ENCODE results near the gene VSTM1.
A peak's percentile ranks its signal among the peaks of the same experiment; 100 is the strongest.

The VSTM1 gene

GRCh38 chr19:54010474-54010873 is 53.2 kb downstream of the VSTM1 start:
- H3K4me1 ChIP-seq (ENCODE audit: insufficient read depth, low read length): 0 out of 2 replicates have a peak, but pooled peaks cover 5% of the 10 kb centered on the region
- H3K27ac ChIP-seq (ENCODE audit: low read depth, low read length): no peak overlapping the region
- WGBS: over 99% methylated on average over 6 of the region's 6 CpGs
- H3K36me3 ChIP-seq (ENCODE audit: insufficient read depth, low read length): no peaks in the 10 kb centered on the region
- no peak overlapping the region for H3K9ac ChIP-seq (ENCODE audit: low read depth, low read length)
- H3K9me3 ChIP-seq (ENCODE audit: insufficient read depth, low read depth, low read length): no peaks in the 10 kb centered on the region
- no peaks in the 10 kb centered on the region; the same call in 1 of the 2 replicates for H3K27me3 ChIP-seq (ENCODE audit: insufficient read depth, low read length)
- H3K4me3 ChIP-seq (ENCODE audit: low read length): no peak overlapping the region

GRCh38 chr19:54009440-54009839 is 54.3 kb downstream of the VSTM1 start:
- Histone ChIP-seq H3K27ac (ENCODE audit: low read depth, low read length) (no peak overlapping the region), H3K4me3 (ENCODE audit: low read length) (no peak overlapping the region), H3K9me3 (ENCODE audit: insufficient read depth, low read depth, low read length) (no peaks in the 10 kb centered on the region), H3K27me3 (ENCODE audit: insufficient read depth, low read length) (no peaks in the 10 kb centered on the region; the same call in 1 of the 2 replicates), H3K4me1 (ENCODE audit: insufficient read depth, low read length) (0 out of 2 replicates have a peak, but pooled peaks cover 5% of the 10 kb centered on the region), H3K36me3 (ENCODE audit: insufficient read depth, low read length) (no peaks in the 10 kb centered on the region), H3K9ac (ENCODE audit: low read depth, low read length) (no peak overlapping the region)
- WGBS: 91% methylated on average over 7 of the region's 8 CpGs

- H3K27ac ChIP-seq (ENCODE audit: low read depth, low read length): no peak overlapping the region
- H3K36me3 ChIP-seq (ENCODE audit: insufficient read depth, low read length): no peaks in the 10 kb centered on the region
- H3K9me3 ChIP-seq (ENCODE audit: insufficient read depth, low read depth, low read length): no peaks in the 10 kb centered on the region
- peaks cover 4% of the 10 kb centered on the region; the same call in 1 of the 2 replicates for H3K4me1 ChIP-seq (ENCODE audit: insufficient read depth, low read length)
- 89% methylated on average over 8 of the region's 10 CpGs for WGBS
- H3K4me3 ChIP-seq (ENCODE audit: low read length): no peak overlapping the region
- H3K9ac ChIP-seq (ENCODE audit: low read depth, low read length): no peak overlapping the region
- peaks cover 24% of the 10 kb centered on the region for H3K27me3 ChIP-seq (ENCODE audit: insufficient read depth, low read length)
Measured at GRCh38 chr19:54002495-54003315, 61.0 kb downstream of the VSTM1 start.

- no peak overlapping the region for H3K9ac ChIP-seq (ENCODE audit: low read depth, low read length)
- no peak overlapping the region for H3K27ac ChIP-seq (ENCODE audit: low read depth, low read length)
- peaks cover 4% of the 10 kb centered on the region; the same call in 1 of the 2 replicates for H3K4me1 ChIP-seq (ENCODE audit: insufficient read depth, low read length)
- 95% methylated on average over 2 of the region's 2 CpGs for WGBS
- peaks cover 30% of the 10 kb centered on the region for H3K27me3 ChIP-seq (ENCODE audit: insufficient read depth, low read length)
- H3K36me3 ChIP-seq (ENCODE audit: insufficient read depth, low read length): no peaks in the 10 kb centered on the region
- no peaks in the 10 kb centered on the region for H3K9me3 ChIP-seq (ENCODE audit: insufficient read depth, low read depth, low read length)
- no peak overlapping the region for H3K4me3 ChIP-seq (ENCODE audit: low read length)
Measured at GRCh38 chr19:54001496-54001895, 62.2 kb downstream of the VSTM1 start.

GRCh38 chr19:53999694-54000093 is 64.0 kb downstream of the VSTM1 start:
- no peak overlapping the region for H3K27ac ChIP-seq (ENCODE audit: low read depth, low read length)
- H3K4me3 ChIP-seq (ENCODE audit: low read length): no peak overlapping the region
- WGBS: 89% methylated on average over 5 of the region's 5 CpGs
- H3K9me3 ChIP-seq (ENCODE audit: insufficient read depth, low read depth, low read length): no peaks in the 10 kb centered on the region
- H3K9ac ChIP-seq (ENCODE audit: low read depth, low read length): no peak overlapping the region
- peaks cover 43% of the 10 kb centered on the region for H3K27me3 ChIP-seq (ENCODE audit: insufficient read depth, low read length)
- peaks cover 4% of the 10 kb centered on the region; the same call in 1 of the 2 replicates for H3K4me1 ChIP-seq (ENCODE audit: insufficient read depth, low read length)
- H3K36me3 ChIP-seq (ENCODE audit: insufficient read depth, low read length): no peaks in the 10 kb centered on the region

- Histone ChIP-seq H3K9ac (ENCODE audit: low read depth, low read length) (no peak overlapping the region), H3K27me3 (ENCODE audit: insufficient read depth, low read length) (peaks cover 57% of the 10 kb centered on the region), H3K9me3 (ENCODE audit: insufficient read depth, low read depth, low read length) (no peaks in the 10 kb centered on the region), H3K4me1 (ENCODE audit: insufficient read depth, low read length) (peaks cover 4% of the 10 kb centered on the region; the same call in 1 of the 2 replicates), H3K4me3 (ENCODE audit: low read length) (no peak overlapping the region), H3K36me3 (ENCODE audit: insufficient read depth, low read length) (no peaks in the 10 kb centered on the region), H3K27ac (ENCODE audit: low read depth, low read length) (no peak overlapping the region)
- WGBS: 59% methylated on average over 7 of the region's 7 CpGs
Measured at GRCh38 chr19:53998223-53998622, 65.5 kb downstream of the VSTM1 start.

GRCh38 chr19:53994811-53995210 is 68.9 kb downstream of the VSTM1 start:
- 98% methylated on average over 5 of the region's 5 CpGs for WGBS

GRCh38 chr19:53993448-53993847 is 70.2 kb downstream of the VSTM1 start:
- Histone ChIP-seq H3K27ac (ENCODE audit: low read depth, low read length) (no peak overlapping the region), H3K9ac (ENCODE audit: low read depth, low read length) (no peak overlapping the region), H3K36me3 (ENCODE audit: insufficient read depth, low read length) (no peaks in the 10 kb centered on the region), H3K27me3 (ENCODE audit: insufficient read depth, low read length) (peaks cover 58% of the 10 kb centered on the region), H3K9me3 (ENCODE audit: insufficient read depth, low read depth, low read length) (no peaks in the 10 kb centered on the region), H3K4me1 (ENCODE audit: insufficient read depth, low read length) (peaks cover 4% of the 10 kb centered on the region; the same call in 1 of the 2 replicates), H3K4me3 (ENCODE audit: low read length) (no peak overlapping the region)
- 83% methylated on average over 3 of the region's 3 CpGs for WGBS

More at GRCh38 chr19:53994811-53995210, 68.9 kb downstream of the VSTM1 start:
- Histone ChIP-seq H3K9ac (ENCODE audit: low read depth, low read length) (no peak overlapping the region), H3K4me1 (ENCODE audit: insufficient read depth, low read length) (peaks cover 4% of the 10 kb centered on the region; the same call in 1 of the 2 replicates), H3K4me3 (ENCODE audit: low read length) (no peak overlapping the region), H3K9me3 (ENCODE audit: insufficient read depth, low read depth, low read length) (no peaks in the 10 kb centered on the region), H3K36me3 (ENCODE audit: insufficient read depth, low read length) (no peaks in the 10 kb centered on the region), H3K27me3 (ENCODE audit: insufficient read depth, low read length) (peaks cover 63% of the 10 kb centered on the region), H3K27ac (ENCODE audit: low read depth, low read length) (no peak overlapping the region)

- Histone ChIP-seq H3K9me3 (ENCODE audit: insufficient read depth, low read depth, low read length) (no peaks in the 10 kb centered on the region), H3K27ac (ENCODE audit: low read depth, low read length) (no peak overlapping the region), H3K9ac (ENCODE audit: low read depth, low read length) (no peak overlapping the region), H3K27me3 (ENCODE audit: insufficient read depth, low read length) (peaks cover 54% of the 10 kb centered on the region), H3K4me1 (ENCODE audit: insufficient read depth, low read length) (peaks cover 2% of the 10 kb centered on the region; the same call in 1 of the 2 replicates), H3K36me3 (ENCODE audit: insufficient read depth, low read length) (no peaks in the 10 kb centered on the region), H3K4me3 (ENCODE audit: low read length) (no peak overlapping the region)
- 91% methylated on average over 43 of the region's 43 CpGs for WGBS
Measured at GRCh38 chr19:53992815-53993214, 70.9 kb downstream of the VSTM1 start.

GRCh38 chr19:53992211-53992610 is 71.5 kb downstream of the VSTM1 start:
- Histone ChIP-seq H3K27me3 (ENCODE audit: insufficient read depth, low read length) (peaks cover 50% of the 10 kb centered on the region), H3K9me3 (ENCODE audit: insufficient read depth, low read depth, low read length) (no peaks in the 10 kb centered on the region), H3K4me1 (ENCODE audit: insufficient read depth, low read length) (no peaks in the 10 kb centered on the region), H3K27ac (ENCODE audit: low read depth, low read length) (no peak overlapping the region), H3K9ac (ENCODE audit: low read depth, low read length) (0 out of 2 replicates have a peak overlapping the region, but pooled peaks have one; percentile 64), H3K4me3 (ENCODE audit: low read length) (peak overlapping the region; percentile 56), H3K36me3 (ENCODE audit: insufficient read depth, low read length) (no peaks in the 10 kb centered on the region)
- 87% methylated on average over 9 of the region's 9 CpGs for WGBS

- 8% methylated on average over 66 of the region's 66 CpGs for WGBS
- H3K27me3 ChIP-seq (ENCODE audit: insufficient read depth, low read length): peaks cover 47% of the 10 kb centered on the region
- H3K9me3 ChIP-seq (ENCODE audit: insufficient read depth, low read depth, low read length): no peaks in the 10 kb centered on the region
- H3K36me3 ChIP-seq (ENCODE audit: insufficient read depth, low read length): no peaks in the 10 kb centered on the region
- H3K9ac ChIP-seq (ENCODE audit: low read depth, low read length): peak within 1 kb of the TSS; percentile 64; the same call in 1 of the 2 replicates
- peak within 1 kb of the TSS; percentile 56 for H3K4me3 ChIP-seq (ENCODE audit: low read length)
- H3K4me1 ChIP-seq (ENCODE audit: insufficient read depth, low read length): no peaks in the 10 kb centered on the region
- H3K27ac ChIP-seq (ENCODE audit: low read depth, low read length): no peak within 1 kb of the TSS
Measured at GRCh38 chr19:53991224-53992113, 72.2 kb downstream of the VSTM1 start, which contains the start of gene CACNG6. Gene CACNG6 (plus strand): TSS chr19:53991637. CDS start chr19:53992878, 1,241 bp downstream.

Measured in HUES64 (cell line).